DND-41 (cell line): Measurements from ENCODE around the gene USP46.

Source experiments
- ATAC-seq: fragments of 200-7000 bp; cut with Tn5 transposase; 3 replicates; pipeline ENCODE4 v1.9.1; 2021; ENCODE audit warnings: low read depth; ENCODE audit not compliant: insufficient read depth
- DNase-seq: peaks from one replicate; pipeline ENCODE4 v3.0.0-alpha.2; 2020
- H2AFZ ChIP-seq: 2 replicates; pipeline ENCODE4 v1.6.0; 2012; ENCODE audit warnings: low read depth, low read length
- H3K27ac ChIP-seq: 2 replicates; pipeline ENCODE4 v1.5.1; 2012; ENCODE audit warnings: low read length, inconsistent platforms
- H3K27me3 ChIP-seq: fragments of 200-600 bp; sonication (generic); 2 replicates; pipeline ENCODE4 v1.6.0; 2012; ENCODE audit warnings: low read length, mild to moderate bottlenecking, inconsistent platforms; ENCODE audit not compliant: insufficient read depth, poor library complexity
- H3K36me3 ChIP-seq: 2 replicates; pipeline ENCODE4 v1.5.1; 2012; ENCODE audit warnings: low read length, inconsistent platforms; ENCODE audit not compliant: insufficient read depth
- H3K4me1 ChIP-seq: 2 replicates; pipeline ENCODE4 v1.5.1; 2012; ENCODE audit warnings: mild to moderate bottlenecking, low read length; ENCODE audit not compliant: insufficient read depth
- H3K4me2 ChIP-seq: 2 replicates; pipeline ENCODE4 v1.6.0; 2012; ENCODE audit warnings: mild to moderate bottlenecking, moderate library complexity, low read length, inconsistent platforms; ENCODE audit not compliant: insufficient read depth
- H3K4me3 ChIP-seq, 2 experiments: fragments of 200-600 bp in 1 of 2; shearing (Covaris generic) in 1 of 2; 2 replicates each; pipeline ENCODE4 v1.5.1; 2012 to 2016; ENCODE audit warnings: inconsistent platforms in 2 of 2, low read length in 2 of 2, mild to moderate bottlenecking in 2 of 2, low read depth in 1 of 2, moderate library complexity in 1 of 2
- H3K79me2 ChIP-seq: 2 replicates; pipeline ENCODE4 v1.6.0; 2012; ENCODE audit warnings: low read length, inconsistent platforms; ENCODE audit not compliant: insufficient read depth
- H3K9ac ChIP-seq: 2 replicates; pipeline ENCODE4 v1.6.0; 2012; ENCODE audit warnings: low read depth, mild to moderate bottlenecking, inconsistent platforms, low read length, moderate library complexity
- H3K9me3 ChIP-seq: 2 replicates; pipeline ENCODE4 v1.5.1; 2012; ENCODE audit warnings: low read length, moderate library complexity, mild to moderate bottlenecking, inconsistent platforms; ENCODE audit not compliant: insufficient read depth, severe bottlenecking
- H4K20me1 ChIP-seq: 2 replicates; pipeline ENCODE4 v1.6.0; 2012; ENCODE audit warnings: low read length; ENCODE audit not compliant: insufficient read depth
- CTCF ChIP-seq: IDR thresholded peaks from 2 replicates; pipeline ENCODE4 v1.5.1; 2012; ENCODE audit warnings: borderline replicate concordance, low read length, moderate library complexity, mild to moderate bottlenecking; ENCODE audit not compliant: poor library complexity, severe bottlenecking; ENCODE audit errors: extremely low read depth
- EZH2 ChIP-seq: IDR thresholded peaks from 3 replicates; pipeline ENCODE4 v1.6.1; 2012; ENCODE audit warnings: borderline replicate concordance, low read depth, mild to moderate bottlenecking, moderate library complexity, low read length, inconsistent platforms; ENCODE audit not compliant: severe bottlenecking

The USP46 gene

GRCh38 chr4:52550186-52550585, 108.9 kb downstream of the USP46 start:
- no peaks in the 10 kb centered on the region for H3K79me2 ChIP-seq
- no peak overlapping the region for H3K27ac ChIP-seq
- H3K36me3 ChIP-seq = no peaks in the 10 kb centered on the region
- no peak overlapping the region for H3K9ac ChIP-seq
- no peak overlapping the region for H3K4me3 ChIP-seq
- H3K9me3 ChIP-seq = no peaks in the 10 kb centered on the region
- no peak for TF ChIP-seq CTCF
- no peak for TF ChIP-seq EZH2
- no peaks in the 10 kb centered on the region for H3K27me3 ChIP-seq
- H3K4me2 ChIP-seq = no peak overlapping the region
- no peaks in the 10 kb centered on the region for H3K4me1 ChIP-seq
- no peak for ATAC-seq
- H2AFZ ChIP-seq = no peak overlapping the region
- DNase-seq = no peak
- H4K20me1 ChIP-seq = no peaks in the 10 kb centered on the region

GRCh38 chr4:52548818-52549570, 110.1 kb downstream of the USP46 start:
- Histone ChIP-seq H3K27ac (no peak overlapping the region), H3K79me2 (no peaks in the 10 kb centered on the region), H3K4me1 (no peaks in the 10 kb centered on the region), H3K36me3 (no peaks in the 10 kb centered on the region), H3K9ac (no peak overlapping the region), H3K4me2 (no peak overlapping the region), H3K9me3 (no peaks in the 10 kb centered on the region), H3K27me3 (no peaks in the 10 kb centered on the region), H3K4me3 (no peak overlapping the region), H4K20me1 (no peaks in the 10 kb centered on the region), H2AFZ (no peak overlapping the region)
- TF ChIP-seq CTCF (no peak), EZH2 (no peak)
- ATAC-seq (no peak), DNase-seq (no peak)

- TF ChIP-seq EZH2 (no peak), CTCF (no peak)
- DNase-seq (no peak), ATAC-seq (no peak)
- no peaks in the 10 kb centered on the region for H3K79me2 ChIP-seq
- H3K9ac ChIP-seq = no peak overlapping the region
- H3K36me3 ChIP-seq = no peaks in the 10 kb centered on the region
- H3K4me1 ChIP-seq = no peaks in the 10 kb centered on the region
- no peak overlapping the region for H2AFZ ChIP-seq
- no peak overlapping the region for H3K4me2 ChIP-seq
- H3K9me3 ChIP-seq = no peaks in the 10 kb centered on the region
- no peaks in the 10 kb centered on the region for H3K27me3 ChIP-seq
- no peak overlapping the region for H3K4me3 ChIP-seq
- no peaks in the 10 kb centered on the region for H4K20me1 ChIP-seq
- H3K27ac ChIP-seq = no peak overlapping the region
Measured at GRCh38 chr4:52546449-52546848, 112.7 kb downstream of the USP46 start.
